ENCODE data around the gene GOLIM4. TPM values are rescaled to one million over a fixed set of nuclear protein-coding genes. Genes with fewer than 3 reads are reported as not detected.
"Not testable (repeated sequence)": the region's sequence is repeated elsewhere in the genome, so short reads cannot be mapped to it uniquely, and the experiment has no call there.

The GOLIM4 gene
- total and polyA plus RNA-seq, 2 of the 13 experiments (the other 11 are each of a cell fraction or from before 2014, with no cell fraction given) = 10.9 to 47.7 TPM

GRCh38 chr3:168130250-168130649 is 34.5 kb upstream of the GOLIM4 start:
- H3K9ac ChIP-seq (ENCODE audit: insufficient read depth, low read depth, low read length); H3K4me1 ChIP-seq (ENCODE audit: insufficient read depth, low read length); H3K79me2 ChIP-seq (ENCODE audit: insufficient read depth, low read length); POLR2A ChIA-PET; H3K27ac ChIP-seq (ENCODE audit: extremely low read length, insufficient read depth, low read length); H3K27me3 ChIP-seq (ENCODE audit: control insufficient read depth in 1 of 2, insufficient read depth in 2 of 2, low read length in 2 of 2); H3K36me3 ChIP-seq (replicated peaks in 1 of 2; ENCODE audit: control insufficient read depth in 1 of 2, insufficient read depth in 2 of 2, low read length in 2 of 2); ATAC-seq; CTCF ChIA-PET (ENCODE audit: low intra/inter-chr PET ratio, low total read pairs); BruUV-seq (replicated peaks); FAIRE-seq; H2AFZ ChIP-seq (ENCODE audit: low read length); H3K4me3 ChIP-seq (replicated peaks in 1 of 3; ENCODE audit: insufficient read depth in 1 of 3, low read depth in 2 of 3, low read length in 3 of 3); H4K20me1 ChIP-seq (ENCODE audit: insufficient read depth, low read length); intact Hi-C loops (cut with micrococcal nuclease; ENCODE audit: unreplicated experiment); in situ Hi-C loops (cut with HindIII; ENCODE audit: extremely low pct_ligation_motif_present, low pct_unique_long_range_greater_than_20kb); DNase-seq (ENCODE audit: low spot score); H3K4me2 ChIP-seq (ENCODE audit: low read depth, low read length): not testable (repeated sequence)
- 62% methylated on average over 3 of the region's 3 CpGs for WGBS (ENCODE audit: low lambda C conversion rate)
- H3K9me3 ChIP-seq (ENCODE audit: low read length) = peaks cover 11% of the 10 kb centered on the region; the same call in 1 of the 2 replicates

GRCh38 chr3:168128463-168128862 is 32.7 kb upstream of the GOLIM4 start:
- H3K4me1 ChIP-seq (ENCODE audit: insufficient read depth, low read length); H3K79me2 ChIP-seq (ENCODE audit: insufficient read depth, low read length); H2AFZ ChIP-seq (ENCODE audit: low read length); CTCF ChIA-PET (ENCODE audit: low intra/inter-chr PET ratio, low total read pairs); BruUV-seq (replicated peaks); FAIRE-seq; H3K27me3 ChIP-seq (ENCODE audit: control insufficient read depth in 1 of 2, insufficient read depth in 2 of 2, low read length in 2 of 2); in situ Hi-C loops (cut with HindIII; ENCODE audit: extremely low pct_ligation_motif_present, low pct_unique_long_range_greater_than_20kb); H4K20me1 ChIP-seq (ENCODE audit: insufficient read depth, low read length); H3K9ac ChIP-seq (ENCODE audit: insufficient read depth, low read depth, low read length); POLR2A ChIA-PET; H3K27ac ChIP-seq (ENCODE audit: extremely low read length, insufficient read depth, low read length); DNase-seq (ENCODE audit: low spot score); H3K36me3 ChIP-seq (replicated peaks in 1 of 2; ENCODE audit: control insufficient read depth in 1 of 2, insufficient read depth in 2 of 2, low read length in 2 of 2): not testable (repeated sequence)
- TF ChIP-seq ZMYM4 (CRISPR knock-in tag; IDR thresholded peaks at IDR 0.05) (peak; percentile 31; the same call in 1 of the 2 replicates), ZNF281 (CRISPR knock-in tag; IDR thresholded peaks at IDR 0.05; ENCODE audit: borderline replicate concordance) (peak; percentile 60)
- intact Hi-C loops (cut with micrococcal nuclease; ENCODE audit: unreplicated experiment) = loop anchor here (2.0 kb wide), 1 partner anchor 76 kb away; no protein-coding TSS in a partner anchor
- Histone ChIP-seq H3K4me3 (replicated peaks in 1 of 3; ENCODE audit: insufficient read depth in 1 of 3, low read depth in 2 of 3, low read length in 3 of 3) (peak overlapping the region in 1 of 3 experiments; percentile 33; a peak in 1 of 6 replicates), H3K4me2 (ENCODE audit: low read depth, low read length) (peak overlapping the region; percentile 53), H3K9me3 (ENCODE audit: low read length) (peaks cover 11% of the 10 kb centered on the region; the same call in 1 of the 2 replicates)
- ATAC-seq = peak; percentile 49
- no CpG with 5 or more reads among the region's 8 CpGs for WGBS (ENCODE audit: low lambda C conversion rate)

Data from HepG2 (cell line).